Mucosa of stomach (tissue), 1 donor: ENCODE data around the gene EEF1A2.
"Not testable (repeated sequence)": the region's sequence is repeated elsewhere in the genome, so short reads cannot be mapped to it uniquely, and the experiment has no call there.

Source experiments
- H3K27me3 ChIP-seq: one replicate; pipeline ENCODE4 v1.7.0; 2013; ENCODE audit warnings: mild to moderate bottlenecking, low read length; ENCODE audit not compliant: control insufficient read depth, insufficient read depth
- H3K36me3 ChIP-seq: one replicate; pipeline ENCODE4 v1.7.0; 2013; ENCODE audit warnings: low read length; ENCODE audit not compliant: control insufficient read depth, insufficient read depth
- H3K4me1 ChIP-seq: one replicate; pipeline ENCODE4 v1.7.0; 2013; ENCODE audit warnings: mild to moderate bottlenecking, low read length; ENCODE audit not compliant: control insufficient read depth, insufficient read depth
- H3K4me3 ChIP-seq: one replicate; pipeline ENCODE4 v1.7.0; 2013; ENCODE audit warnings: low read length
- H3K9ac ChIP-seq: one replicate; pipeline ENCODE4 v1.7.0; 2013; ENCODE audit warnings: mild to moderate bottlenecking, low read length, moderate library complexity
- H3K9me3 ChIP-seq: one replicate; pipeline ENCODE4 v1.7.0; 2013; ENCODE audit warnings: mild to moderate bottlenecking, low read length, moderate library complexity; ENCODE audit not compliant: control insufficient read depth
- donor health status: Pancreatic carcinoma.

Gene EEF1A2

GRCh38 chr20:63483834-63484233 is 15.0 kb downstream of the EEF1A2 start:
- Histone ChIP-seq H3K27me3 (peaks cover 50% of the 10 kb centered on the region), H3K4me1 (peaks cover 8% of the 10 kb centered on the region), H3K9ac (no peak overlapping the region), H3K9me3 (no peaks in the 10 kb centered on the region), H3K36me3 (no peaks in the 10 kb centered on the region), H3K4me3 (no peak overlapping the region)

- H3K27me3 ChIP-seq = peaks cover 57% of the 10 kb centered on the region
- H3K9me3 ChIP-seq = no peaks in the 10 kb centered on the region
- H3K4me3 ChIP-seq = no peak overlapping the region
- no peaks in the 10 kb centered on the region for H3K36me3 ChIP-seq
- no peak overlapping the region for H3K9ac ChIP-seq
- peaks cover 8% of the 10 kb centered on the region for H3K4me1 ChIP-seq
These were observed 16.8 kb downstream of the EEF1A2 start for GRCh38 chr20:63482021-63482587.

DNA sequence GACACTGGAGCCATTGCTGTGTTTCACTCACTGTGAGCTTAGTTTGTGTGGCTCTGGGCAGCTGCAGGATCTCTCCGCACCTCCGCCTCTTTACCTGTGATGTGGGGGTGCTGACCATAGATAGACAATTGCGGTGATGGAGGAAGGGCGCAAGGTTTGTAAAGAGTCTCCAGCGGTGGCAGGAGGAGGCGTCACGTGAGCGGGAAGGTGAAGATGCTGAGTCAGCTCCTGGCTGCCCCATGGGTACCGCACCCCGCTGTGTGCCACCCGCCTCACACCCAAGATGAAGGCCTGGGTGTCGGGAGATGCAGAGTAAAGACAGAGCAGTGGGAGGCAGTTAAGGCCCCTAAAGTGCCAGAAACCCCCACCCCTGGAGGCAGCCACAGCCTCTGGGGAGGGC is 17.4 kb downstream of the EEF1A2 start:
- no peak overlapping the region for H3K9ac ChIP-seq
- H3K9me3 ChIP-seq = no peaks in the 10 kb centered on the region
- peaks cover 62% of the 10 kb centered on the region for H3K27me3 ChIP-seq
- no peaks in the 10 kb centered on the region for H3K36me3 ChIP-seq
- no peak overlapping the region for H3K4me3 ChIP-seq
- peaks cover 8% of the 10 kb centered on the region for H3K4me1 ChIP-seq

DNA sequence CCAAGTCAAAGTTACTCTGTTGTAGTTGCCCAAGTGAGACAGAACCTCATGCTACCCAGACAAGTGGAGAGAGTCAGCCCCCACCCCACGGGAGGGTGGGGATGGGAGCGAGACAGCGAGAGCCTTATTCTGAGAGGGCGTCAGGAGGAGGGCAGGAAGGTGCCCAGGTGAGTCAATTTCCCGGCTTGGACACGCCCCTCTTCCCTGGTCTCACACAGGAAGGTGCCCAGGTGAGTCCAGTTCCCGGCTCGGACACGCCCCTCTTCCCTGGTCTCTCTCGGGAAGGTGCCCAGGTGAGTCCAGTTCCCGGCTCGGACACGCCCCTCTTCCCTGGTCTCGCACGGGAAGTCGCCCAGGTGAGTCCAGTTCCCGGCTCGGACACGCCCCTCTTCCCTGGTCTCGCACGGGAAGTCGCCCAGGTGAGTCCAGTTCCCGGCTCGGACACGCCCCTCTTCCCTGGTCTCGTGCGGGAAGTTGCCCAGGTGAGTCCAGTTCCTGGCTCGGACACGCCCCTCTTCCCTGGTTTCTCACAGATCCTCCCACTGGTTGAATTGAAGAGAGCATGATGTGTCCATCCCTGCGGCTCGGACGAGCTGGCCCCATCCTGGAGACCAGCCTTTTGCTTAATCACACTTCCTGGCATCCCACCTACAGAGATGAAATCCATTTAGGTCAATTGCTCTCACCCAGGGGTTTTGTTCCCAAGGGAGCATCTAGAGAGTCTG is 19.0 kb downstream of the EEF1A2 start:
- peaks cover 66% of the 10 kb centered on the region for H3K27me3 ChIP-seq
- not testable (repeated sequence) for H3K36me3 ChIP-seq, H3K9ac ChIP-seq, H3K9me3 ChIP-seq, H3K4me1 ChIP-seq, H3K4me3 ChIP-seq

GRCh38 chr20:63478346-63479302 is 20.3 kb downstream of the EEF1A2 start:
- Histone ChIP-seq H3K27me3 (peaks cover 72% of the 10 kb centered on the region), H3K9ac (no peak overlapping the region), H3K36me3 (no peaks in the 10 kb centered on the region), H3K4me1 (peaks cover 8% of the 10 kb centered on the region), H3K4me3 (no peak overlapping the region), H3K9me3 (no peaks in the 10 kb centered on the region)

- Histone ChIP-seq H3K36me3 (no peaks in the 10 kb centered on the region), H3K9ac (no peak overlapping the region), H3K4me3 (no peak overlapping the region), H3K27me3 (peaks cover 77% of the 10 kb centered on the region), H3K9me3 (no peaks in the 10 kb centered on the region), H3K4me1 (peaks cover 8% of the 10 kb centered on the region)
These were observed 20.9 kb downstream of the EEF1A2 start for GRCh38 chr20:63477944-63478343.

DNA sequence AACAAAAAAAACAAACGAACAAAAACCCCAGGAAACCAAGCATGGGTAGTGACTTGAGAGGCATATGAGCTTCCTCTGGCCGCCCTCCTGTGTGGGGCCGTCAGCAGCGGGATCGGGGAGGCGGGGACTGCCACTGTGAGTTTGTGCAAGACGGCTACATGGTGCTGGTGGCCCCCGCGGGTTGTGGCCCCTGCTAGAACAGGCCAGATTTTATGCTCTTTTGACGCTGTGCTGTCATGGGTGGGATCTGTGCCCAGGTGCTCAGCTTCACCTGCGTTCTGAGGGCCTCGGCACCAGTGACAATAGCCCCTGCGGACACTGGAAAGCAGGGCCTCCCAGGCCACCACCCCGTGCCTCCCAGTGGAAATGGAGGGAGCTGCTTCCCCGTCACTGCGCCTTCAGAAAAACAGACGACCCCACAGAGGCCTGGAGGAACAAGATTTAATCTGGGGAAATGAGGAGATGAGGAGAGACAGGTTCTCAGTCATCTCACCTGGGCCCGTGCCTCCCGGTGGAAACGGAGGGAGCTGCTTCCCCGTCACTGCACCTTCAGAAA is 21.7 kb downstream of the EEF1A2 start:
- H3K27me3 ChIP-seq = peaks cover 72% of the 10 kb centered on the region
- no peak overlapping the region for H3K9ac ChIP-seq

DNA sequence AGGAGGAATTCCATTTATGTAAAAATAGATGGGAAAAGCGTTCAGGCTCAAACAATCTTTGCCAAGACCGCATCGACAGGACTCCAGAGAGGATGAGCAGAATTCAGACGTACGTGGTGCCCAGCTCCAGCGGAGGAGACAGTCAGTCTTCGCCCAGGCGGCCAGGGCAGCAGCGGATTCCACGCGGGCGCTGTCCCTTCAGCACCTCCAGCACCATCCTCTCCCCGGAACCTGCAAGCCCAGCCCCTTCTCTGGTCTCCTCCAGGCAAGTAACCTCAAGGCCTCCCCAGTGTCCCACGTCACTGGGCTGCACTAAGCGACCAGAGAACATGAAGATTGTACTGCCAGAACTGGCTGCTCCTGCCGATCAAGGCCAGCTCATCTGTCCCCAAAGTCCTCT is 23.7 kb downstream of the EEF1A2 start:
- Histone ChIP-seq H3K9me3 (no peaks in the 10 kb centered on the region), H3K4me3 (no peak overlapping the region), H3K9ac (no peak overlapping the region), H3K27me3 (peaks cover 82% of the 10 kb centered on the region), H3K36me3 (no peaks in the 10 kb centered on the region), H3K4me1 (peaks cover 8% of the 10 kb centered on the region)

More for the DNA sequence above, 21.7 kb downstream of the EEF1A2 start:
- peaks cover 8% of the 10 kb centered on the region for H3K4me1 ChIP-seq
- no peaks in the 10 kb centered on the region for H3K9me3 ChIP-seq
- H3K4me3 ChIP-seq = no peak overlapping the region
- H3K36me3 ChIP-seq = no peaks in the 10 kb centered on the region

- Histone ChIP-seq H3K4me3 (no peak overlapping the region), H3K36me3 (no peaks in the 10 kb centered on the region), H3K27me3 (peaks cover 83% of the 10 kb centered on the region), H3K4me1 (no peaks in the 10 kb centered on the region), H3K9ac (no peak overlapping the region), H3K9me3 (no peaks in the 10 kb centered on the region)
These were observed 25.1 kb downstream of the EEF1A2 start for GRCh38 chr20:63473555-63474449.

- Histone ChIP-seq H3K4me3 (no peak overlapping the region), H3K36me3 (no peaks in the 10 kb centered on the region), H3K27me3 (peaks cover 77% of the 10 kb centered on the region), H3K9me3 (no peaks in the 10 kb centered on the region), H3K9ac (no peak overlapping the region), H3K4me1 (no peaks in the 10 kb centered on the region)
These were observed 26.0 kb downstream of the EEF1A2 start for GRCh38 chr20:63472862-63473390.
